GM19324 (cell line): ENCODE data around the gene HTR5A.

ENCODE experiments used
- ATAC-seq: cut with Tn5 transposase; IDR thresholded peaks from one replicate; pipeline ENCODE4 v1.9.1; 2021; ENCODE audit warnings: mild to moderate bottlenecking, moderate library complexity; ENCODE audit not compliant: unreplicated experiment, low FRiP score

Gene HTR5A

GRCh38 chr7:155136619-155137243 lies 66.6 kb downstream of the HTR5A start:
- ATAC-seq: no peak
